HepG2 (cell line): ENCODE results near the gene IMPG2. TPM values are rescaled to one million over a fixed set of nuclear protein-coding genes. Genes with fewer than 3 reads are reported as not detected.

Experiments
- HMG20A ChIP-seq: IDR thresholded peaks from 2 replicates; pipeline ENCODE4 v1.6.1; 2016; ENCODE audit warnings: borderline replicate concordance
- NFIB ChIP-seq: sonication (generic); formaldehyde crosslinking; IDR thresholded peaks from 2 replicates; pipeline ENCODE4 v1.9.0; 2021; ENCODE audit warnings: missing genetic modification reagents, mild to moderate bottlenecking, borderline replicate concordance
- SMAD3 ChIP-seq: sonication (generic); formaldehyde crosslinking; IDR thresholded peaks from 2 replicates; pipeline ENCODE4 v1.4.0; 2020; ENCODE audit warnings: missing genetic modification reagents
- SNAPC4 ChIP-seq: sonication (generic); formaldehyde crosslinking; IDR thresholded peaks from 2 replicates; pipeline ENCODE4 v1.4.0; 2020; ENCODE audit warnings: mild to moderate bottlenecking, missing genetic modification reagents
- SSRP1 ChIP-seq: IDR thresholded peaks from 2 replicates; pipeline ENCODE4 v1.6.1; 2016; ENCODE audit warnings: control low read depth
- THYN1 ChIP-seq: sonication (generic); formaldehyde crosslinking; IDR thresholded peaks from 2 replicates; pipeline ENCODE4 v1.8.1; 2023; ENCODE audit warnings: low read depth, mild to moderate bottlenecking, moderate library complexity, missing genetic modification reagents, borderline replicate concordance
- TP53 ChIP-seq: sonication (generic); formaldehyde crosslinking; conservative IDR thresholded peaks from 2 replicates; pipeline ENCODE4 v1.4.0; 2020; ENCODE audit warnings: missing genetic modification reagents
- ZFP90 ChIP-seq: sonication (generic); formaldehyde crosslinking; IDR thresholded peaks from 2 replicates; pipeline ENCODE4 v1.8.0; 2022; ENCODE audit warnings: missing genetic modification reagents, mild to moderate bottlenecking, inconsistent platforms, borderline replicate concordance
- ZNF556 ChIP-seq: sonication (generic); formaldehyde crosslinking; IDR thresholded peaks from 2 replicates; pipeline ENCODE4 v1.4.0; 2020; ENCODE audit warnings: mild to moderate bottlenecking, missing genetic modification reagents, borderline replicate concordance
- polyA plus RNA-seq, 8 experiments: library from polyadenylated mRNA; depleted of rRNA in 3 of 8; stranded (reverse) in 7 of 8; unstranded in 1 of 8; fragments of >200 nt; fragmentation: Illumina TruSeq in 4 of 8; extraction: Trizol in 4 of 8; gene quantifications; 2 replicates each; pipeline versions ENCODE4 v1.2.1 to v1.2.3, GENCODE V29; 2011 to 2016; ENCODE audit warnings: low read depth in 4 of 8, missing spikeins in 1 of 8, mixed read lengths in 1 of 8; ENCODE audit not compliant: insufficient read depth in 1 of 8
- total RNA-seq, 5 experiments: library from RNA; depleted of rRNA; stranded (reverse); fragments of >200 nt; fragmentation: Illumina TruSeq; extraction: Trizol; gene quantifications; 2 replicates each; pipeline ENCODE4 v1.2.3, GENCODE V29; 2016; ENCODE audit warnings: low read depth in 1 of 5
- TF ChIP-seq, protein P1 (sequence below): sonication (generic); formaldehyde crosslinking; IDR thresholded peaks from 2 replicates; pipeline ENCODE4 v1.8.1; 2023; ENCODE audit warnings: mild to moderate bottlenecking, missing genetic modification reagents
- TF ChIP-seq, protein P2 (sequence below): sonication (generic); formaldehyde crosslinking; IDR thresholded peaks from 2 replicates; pipeline ENCODE4 v1.8.1; 2023; ENCODE audit warnings: missing genetic modification reagents, mild to moderate bottlenecking, borderline replicate concordance

The IMPG2 gene
- total and polyA plus RNA-seq, 2 of the 13 experiments (the other 11 are each of a cell fraction or from before 2014, with no cell fraction given) = 0.02 to 0.03 TPM

DNA sequence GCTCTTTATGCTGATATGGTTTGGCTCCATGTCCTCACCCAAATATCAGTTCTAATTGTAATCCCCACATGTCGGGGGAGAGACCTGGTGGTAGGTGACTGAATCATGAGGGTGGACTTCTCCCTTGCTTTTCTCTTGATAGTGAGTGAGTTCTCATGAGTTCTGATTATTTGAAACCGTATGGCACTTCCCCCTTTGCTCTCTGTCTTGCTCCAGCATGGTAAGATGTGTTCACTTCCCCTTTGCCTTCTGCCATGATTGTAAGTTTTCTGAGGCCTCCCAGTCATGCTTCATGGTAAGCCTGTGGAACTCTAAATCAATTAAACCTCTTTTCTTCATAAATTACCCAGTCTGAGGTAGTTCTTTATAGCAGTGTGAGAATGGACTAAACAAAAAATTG is 107.6 kb downstream of the IMPG2 start (continued):
- TF ChIP-seq, protein P1, sequence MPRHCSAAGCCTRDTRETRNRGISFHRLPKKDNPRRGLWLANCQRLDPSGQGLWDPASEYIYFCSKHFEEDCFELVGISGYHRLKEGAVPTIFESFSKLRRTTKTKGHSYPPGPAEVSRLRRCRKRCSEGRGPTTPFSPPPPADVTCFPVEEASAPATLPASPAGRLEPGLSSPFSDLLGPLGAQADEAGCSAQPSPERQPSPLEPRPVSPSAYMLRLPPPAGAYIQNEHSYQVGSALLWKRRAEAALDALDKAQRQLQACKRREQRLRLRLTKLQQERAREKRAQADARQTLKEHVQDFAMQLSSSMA (CRISPR knock-in tag) = no peak
- TF ChIP-seq HMG20A (no peak), ZNF556 (CRISPR knock-in tag) (no peak), TP53 (no peak), THYN1 (CRISPR knock-in tag) (no peak), SSRP1 (CRISPR knock-in tag) (no peak), SNAPC4 (CRISPR knock-in tag) (no peak), NFIB (CRISPR knock-in tag) (no peak), SMAD3 (CRISPR knock-in tag) (no peak), ZFP90 (CRISPR knock-in tag) (no peak)
- TF ChIP-seq, protein P2, sequence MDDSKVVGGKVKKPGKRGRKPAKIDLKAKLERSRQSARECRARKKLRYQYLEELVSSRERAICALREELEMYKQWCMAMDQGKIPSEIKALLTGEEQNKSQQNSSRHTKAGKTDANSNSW (CRISPR knock-in tag) = no peak
